Erythroblast (primary cell): Measurements from ENCODE around the gene CFAP100.

Experiments
- DNase-seq, 2 experiments: peaks; one replicate each; lab custom pipeline; 2025; lab: John Stamatoyannopoulos, UW
- GATA1 ChIP-seq: IDR thresholded peaks from 2 replicates; pipeline ENCODE4 v1.6.1; 2011; ENCODE audit warnings: low read depth, mild to moderate bottlenecking, control low read depth, low read length, moderate library complexity
- POLR2A ChIP-seq: IDR thresholded peaks from 2 replicates; pipeline ENCODE4 v1.6.1; 2011; ENCODE audit warnings: mild to moderate bottlenecking, low read length

Gene CFAP100

DNA sequence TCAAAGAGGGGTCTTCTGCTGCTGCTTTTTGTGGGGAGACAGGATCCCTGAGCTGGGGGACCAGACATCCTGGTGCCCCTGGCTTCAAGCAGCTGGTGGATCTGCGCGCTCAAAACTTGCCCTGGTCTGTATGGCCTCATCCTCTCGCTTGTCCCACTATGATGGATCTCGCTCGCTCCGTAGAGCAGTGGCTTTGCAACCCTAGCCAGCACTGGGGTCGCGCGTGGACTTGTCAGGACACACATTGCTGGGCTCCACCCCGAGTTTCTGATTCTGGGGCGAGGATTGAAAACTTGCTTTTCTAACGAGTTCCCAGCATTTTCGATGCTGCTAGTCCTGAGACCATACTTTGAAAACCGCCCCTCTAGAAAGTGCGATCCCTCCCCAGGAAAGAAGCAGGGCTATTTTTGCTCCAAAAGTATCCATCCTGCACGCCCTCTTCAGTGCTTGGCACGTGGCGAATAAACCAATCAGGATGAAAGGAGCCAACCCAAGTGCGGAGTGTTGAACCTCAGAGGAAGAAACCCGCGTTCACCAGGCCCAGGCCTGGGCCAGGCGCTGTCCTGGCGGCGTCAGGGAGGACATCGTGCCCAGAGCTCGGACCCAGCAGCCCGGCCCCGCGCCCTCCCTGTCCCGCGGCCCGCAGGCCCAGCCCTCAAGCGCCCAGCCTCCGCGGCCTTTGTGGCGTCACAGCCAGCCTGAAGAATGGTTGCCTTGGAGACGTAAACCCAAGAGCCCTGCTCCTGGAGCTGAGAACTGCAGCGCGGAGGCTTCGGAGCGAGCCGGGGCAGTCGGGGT lies at the start of gene CFAP100:
CFAP100 (plus strand) TSS at position 731 of the 798 bp plus-strand sequence. CDS start 1,092 bp downstream, outside the sequence.
- no peak for DNase-seq
- no peak for TF ChIP-seq POLR2A
- no peak for TF ChIP-seq GATA1

DNA sequence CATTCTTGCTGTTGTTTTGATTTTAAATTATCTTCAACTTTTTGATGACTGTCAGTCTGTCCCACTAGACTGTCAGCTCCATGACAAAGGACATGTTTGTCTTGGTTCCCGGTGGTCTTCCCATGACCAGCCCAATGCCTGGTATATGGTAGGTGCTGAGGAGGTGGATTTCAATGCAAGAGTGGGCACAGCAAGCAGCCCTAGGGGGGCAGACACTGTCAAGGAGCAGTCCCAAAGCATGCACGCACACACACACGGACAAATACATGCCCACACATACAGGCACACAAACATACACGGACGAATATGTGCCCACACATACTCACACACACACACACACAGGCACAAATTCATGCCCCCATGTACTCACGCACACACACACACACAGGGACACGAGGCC lies 49.5 kb upstream of the CFAP100 start:
- no peak for TF ChIP-seq POLR2A
- no peak for TF ChIP-seq GATA1
- no peak for DNase-seq

DNA sequence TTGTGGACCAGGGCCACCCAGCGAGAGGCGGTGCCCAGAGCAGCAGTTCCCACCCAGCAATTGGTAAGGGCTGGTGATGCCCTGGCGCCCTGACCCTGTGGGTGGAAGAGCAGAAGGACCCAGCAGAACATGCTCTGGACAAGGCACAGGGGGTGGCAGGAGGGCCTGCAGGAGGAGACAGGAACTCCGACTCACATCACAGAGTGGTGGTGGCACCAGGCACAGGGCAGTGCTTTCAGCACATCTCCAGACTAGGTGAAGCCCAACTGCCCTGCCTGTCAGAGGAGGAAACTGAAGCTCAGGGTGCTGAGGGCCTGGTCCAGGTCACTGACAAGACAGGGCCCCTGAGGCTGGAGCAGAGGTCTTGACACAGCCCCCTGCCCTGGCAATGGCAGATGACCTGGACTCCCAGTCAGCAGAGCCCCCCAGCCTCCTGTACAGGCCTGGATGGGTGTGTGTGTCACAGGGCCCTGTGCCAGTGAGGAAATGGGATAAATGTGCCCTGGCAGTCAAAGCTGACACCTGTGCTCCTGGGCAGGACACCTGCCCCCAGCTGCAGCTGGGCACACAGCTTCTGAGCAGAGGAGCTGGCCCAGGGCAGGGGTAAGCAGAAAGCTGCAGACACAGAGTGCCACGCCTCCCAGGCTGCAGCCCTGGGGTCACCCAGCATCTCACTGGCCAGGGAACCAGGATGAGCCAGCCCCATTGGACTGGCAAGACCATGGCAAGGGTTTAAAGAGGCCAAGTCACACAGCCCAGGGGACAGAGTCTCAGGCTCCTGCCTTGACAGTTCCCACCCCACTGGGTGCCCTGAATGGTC lies 48.9 kb upstream of the CFAP100 start:
- TF ChIP-seq GATA1, result no peak
- TF ChIP-seq POLR2A, result no peak
- no peak for DNase-seq

DNA sequence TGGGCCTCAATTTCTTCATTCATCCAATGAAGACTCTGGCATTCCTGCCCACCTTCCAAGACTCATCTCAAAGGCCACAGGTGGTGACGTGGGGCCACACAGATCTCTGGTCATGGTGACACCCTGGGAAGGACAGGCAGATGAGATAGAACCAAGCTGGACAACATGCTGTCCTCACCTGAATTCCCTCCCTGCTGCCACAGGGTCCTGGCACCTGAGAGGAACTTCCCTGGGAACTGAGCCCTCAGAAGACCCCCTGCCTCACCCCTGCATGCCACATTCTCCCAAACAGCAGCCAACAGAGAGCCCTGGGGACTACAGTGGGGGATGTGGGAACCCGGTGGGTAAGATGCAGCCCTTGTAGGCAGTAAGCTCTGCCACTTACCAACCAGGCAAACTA lies 48.2 kb upstream of the CFAP100 start:
- DNase-seq, result no peak
- TF ChIP-seq POLR2A (no peak), GATA1 (no peak)

DNA sequence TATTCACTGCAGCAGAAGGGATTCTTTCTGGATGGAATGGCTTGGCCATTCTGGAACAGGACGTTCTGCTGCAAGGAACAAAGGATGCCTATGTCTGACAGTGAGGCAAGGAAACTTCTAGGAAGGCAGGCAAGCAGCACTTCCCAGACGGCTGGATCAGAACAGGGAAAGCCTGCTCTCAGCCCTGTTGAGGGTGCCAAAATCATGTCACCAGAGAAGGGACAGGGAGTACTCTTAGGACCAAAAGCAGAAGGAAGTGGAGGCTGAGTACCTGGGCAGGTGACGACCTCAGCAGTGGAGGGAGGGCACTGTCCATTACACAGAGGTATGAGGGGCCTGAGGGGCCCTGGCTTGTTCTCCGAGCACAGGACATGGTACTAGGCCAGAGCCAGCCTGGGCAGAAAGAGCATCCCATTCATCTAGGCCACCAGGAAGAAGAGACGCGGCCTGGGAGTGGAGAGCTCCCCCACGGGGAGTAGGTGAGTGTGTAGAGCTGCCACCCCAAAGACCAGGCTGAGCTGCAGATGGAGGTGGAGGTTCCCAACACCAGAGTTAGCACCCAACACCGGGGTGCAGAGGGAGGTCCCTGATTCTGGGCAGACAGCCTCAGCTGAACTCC lies 47.1 kb upstream of the CFAP100 start:
- no peak for DNase-seq
- TF ChIP-seq POLR2A (no peak), GATA1 (no peak)

DNA sequence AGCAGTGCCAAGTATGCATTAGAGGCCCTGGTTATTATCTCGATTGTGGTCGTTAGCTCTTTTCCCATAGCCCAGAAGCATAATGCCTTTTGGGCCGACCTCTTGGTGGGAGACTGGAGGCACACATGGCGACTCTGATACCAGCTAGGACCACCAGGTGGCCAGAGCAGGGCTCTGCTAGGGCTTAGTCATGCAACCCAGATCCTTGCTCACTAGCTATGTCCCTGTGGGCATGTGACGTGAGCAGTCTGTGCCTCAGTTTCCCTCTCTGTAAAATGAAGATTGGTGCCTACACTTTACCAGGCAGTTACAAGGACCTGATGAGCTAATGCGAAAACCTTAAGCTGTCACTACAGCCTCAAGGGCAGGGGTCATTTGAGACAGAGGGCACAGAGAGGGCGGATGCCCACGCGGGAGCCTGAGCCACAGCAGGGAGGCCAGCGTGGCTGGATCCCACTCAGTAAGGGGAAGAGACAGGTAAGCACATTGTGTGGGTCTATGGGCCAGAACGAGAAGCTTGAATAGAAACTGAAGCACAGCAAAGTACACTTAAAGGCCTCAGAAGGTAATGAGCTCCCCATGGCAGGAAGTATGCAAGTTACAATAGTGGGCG lies 46.3 kb upstream of the CFAP100 start:
- DNase-seq, result peak; percentile 11 to 23

DNA sequence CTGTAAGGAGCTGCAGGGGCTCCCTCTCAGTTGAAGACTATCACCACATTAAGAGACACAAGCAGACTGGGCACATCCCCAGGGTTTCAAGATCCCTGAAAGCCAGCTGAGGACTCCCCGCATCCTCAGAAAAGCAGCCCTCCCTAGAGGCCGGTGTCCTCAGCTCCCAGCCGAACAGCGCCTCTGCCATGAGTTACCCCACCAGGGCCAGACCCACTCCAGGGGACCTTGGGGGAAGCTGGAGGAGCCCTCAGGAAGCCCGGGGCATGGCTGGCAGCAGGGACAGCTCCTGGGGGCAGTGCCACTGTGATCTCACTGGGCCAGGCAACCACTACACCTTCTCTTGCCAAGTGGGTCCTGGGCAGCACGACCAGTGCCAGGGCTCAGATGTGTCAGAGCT lies 45.6 kb upstream of the CFAP100 start:
- TF ChIP-seq POLR2A (no peak), GATA1 (no peak)
- no peak for DNase-seq

More for the DNA sequence above, 46.3 kb upstream of the CFAP100 start:
- TF ChIP-seq GATA1 (no peak), POLR2A (no peak)

DNA sequence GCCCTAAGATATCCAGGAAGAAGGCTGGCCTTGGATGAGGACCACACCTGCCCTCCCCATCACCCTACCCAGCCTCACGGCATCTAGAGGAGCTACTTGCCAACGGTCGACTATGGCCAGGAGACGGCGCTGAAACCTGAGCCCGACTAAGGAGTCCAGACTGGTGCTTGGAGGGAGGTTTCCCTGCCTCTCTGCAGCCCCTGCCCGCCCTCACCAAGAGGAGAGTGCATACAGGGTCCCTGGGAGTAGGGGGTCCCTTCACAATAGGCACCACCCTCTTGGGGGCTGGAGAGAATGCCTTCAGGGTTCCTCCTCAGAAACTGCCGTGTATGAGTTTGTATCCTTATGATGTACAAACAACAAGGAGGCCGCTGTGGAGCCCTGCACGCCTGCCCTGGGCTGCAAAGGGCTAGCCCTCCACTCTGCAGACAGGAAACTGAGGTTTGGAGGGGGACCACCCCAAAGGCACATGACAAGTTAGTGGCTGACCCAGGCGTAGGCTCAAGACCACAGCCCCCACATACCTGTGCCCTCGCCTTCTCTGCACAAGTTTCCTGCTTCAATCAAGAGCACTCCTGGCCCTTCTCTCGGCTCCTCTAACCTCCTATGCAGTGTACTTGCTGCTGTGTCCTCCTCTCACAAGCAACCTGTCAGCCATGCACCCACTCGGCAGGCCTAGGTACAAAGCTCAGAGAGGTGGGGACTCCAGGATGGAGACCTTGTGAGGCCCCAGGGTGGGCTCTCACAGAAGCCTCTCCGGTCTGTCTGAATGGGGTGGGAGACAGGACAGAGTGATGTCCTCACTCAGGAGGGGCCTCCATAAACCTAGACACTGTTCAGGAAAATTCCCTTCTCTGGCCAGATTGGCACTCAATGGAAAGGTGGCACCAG lies 44.9 kb upstream of the CFAP100 start:
- TF ChIP-seq GATA1 (no peak), POLR2A (no peak)
- DNase-seq, result no peak

DNA sequence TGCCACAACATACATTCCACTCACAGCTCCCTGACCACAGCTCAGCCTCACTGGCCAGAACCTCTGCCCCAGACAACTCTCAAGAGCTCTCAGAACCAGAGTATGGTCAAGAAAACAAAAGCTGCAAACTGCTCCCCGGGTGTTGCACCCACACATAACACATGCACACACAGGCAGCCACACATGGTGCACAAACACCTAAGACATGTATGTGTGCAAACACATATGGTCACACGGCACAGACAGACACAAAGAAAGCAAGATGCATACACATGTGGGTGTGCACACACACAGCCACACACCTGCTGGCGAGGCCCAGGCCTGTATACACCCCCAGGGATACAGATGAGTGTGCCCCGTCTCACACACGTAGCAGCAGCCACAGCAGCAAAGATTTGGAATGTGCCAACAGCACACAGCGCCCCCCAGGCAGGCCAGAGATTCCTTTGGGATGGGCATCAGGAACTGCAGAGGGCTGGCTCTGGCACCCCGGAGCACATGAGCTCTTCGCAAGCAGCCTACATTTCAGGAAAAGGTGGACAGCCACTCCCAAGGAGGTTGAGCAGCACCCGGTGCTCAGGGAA lies 44.1 kb upstream of the CFAP100 start:
- no peak for DNase-seq
- TF ChIP-seq POLR2A, result no peak
- no peak for TF ChIP-seq GATA1

DNA sequence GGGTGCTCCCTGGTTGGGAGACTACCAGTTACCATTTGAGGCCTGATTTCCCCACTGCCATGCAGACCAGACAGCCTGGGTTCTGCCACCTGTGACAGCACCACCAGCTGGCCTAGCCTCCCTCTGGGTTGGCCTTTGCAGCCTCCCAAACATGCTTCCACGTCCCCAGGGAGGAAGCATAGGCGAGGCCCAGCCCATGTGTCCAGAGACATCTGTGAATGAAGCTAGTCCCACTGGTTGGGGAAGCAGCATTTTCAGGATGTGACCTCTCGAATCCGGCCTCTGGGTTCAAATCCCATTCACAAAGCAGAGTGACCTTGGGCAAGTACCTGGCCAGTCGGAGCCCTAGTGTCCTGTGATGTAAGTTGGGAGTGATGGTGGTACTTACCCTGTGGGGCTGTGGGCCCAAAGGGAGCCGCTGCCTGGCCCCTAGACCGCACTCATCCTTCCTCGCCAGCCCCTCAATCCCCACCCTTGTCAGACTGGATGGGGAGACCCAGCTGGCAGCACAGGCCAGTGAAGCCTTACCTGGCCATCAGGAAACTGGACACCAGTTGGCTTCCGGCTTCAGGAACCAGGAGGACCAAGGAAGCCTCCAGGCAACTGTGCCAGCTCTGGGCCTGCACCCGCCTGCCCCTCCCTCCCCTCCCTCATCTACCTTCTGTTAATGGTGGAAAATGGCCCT lies 43.5 kb upstream of the CFAP100 start:
- TF ChIP-seq GATA1 (no peak), POLR2A (no peak)
- DNase-seq, result no peak

DNA sequence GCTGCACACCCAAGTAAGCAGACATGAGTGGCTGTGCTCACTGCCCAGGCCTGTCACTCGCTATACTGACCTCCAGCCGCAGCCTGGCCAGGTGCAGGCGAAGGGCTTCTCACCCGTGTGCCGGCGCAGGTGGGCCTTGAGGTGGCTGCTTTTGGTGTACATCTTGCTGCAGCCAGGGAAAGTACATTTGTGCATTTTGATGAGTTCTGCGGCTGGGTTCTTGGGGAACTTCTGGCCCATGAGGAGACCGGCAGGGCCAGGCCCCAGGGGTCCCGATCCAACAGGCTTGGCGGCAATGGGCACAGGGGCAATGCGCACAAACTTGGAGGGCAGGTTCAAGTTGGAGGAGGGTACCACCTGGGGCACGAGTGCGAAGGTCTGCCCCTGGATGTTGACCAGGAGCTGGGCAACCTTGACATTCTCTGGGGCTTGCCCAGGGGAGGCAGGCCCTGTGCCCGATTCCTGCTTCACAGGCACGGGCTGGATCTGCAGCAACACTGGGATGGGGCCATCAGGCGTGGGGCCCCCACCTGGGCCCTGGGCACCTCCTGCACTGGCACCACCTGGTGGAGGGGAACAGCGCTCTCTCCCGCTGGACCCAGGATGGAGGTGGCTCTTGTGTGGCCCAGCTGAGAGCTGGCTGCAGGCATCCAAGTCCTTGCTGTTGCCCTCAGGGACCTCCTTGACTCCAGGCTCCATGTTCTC lies 42.8 kb upstream of the CFAP100 start:
- DNase-seq, result no peak
- TF ChIP-seq POLR2A (no peak), GATA1 (no peak)
